Hepatocyte (in vitro differentiated cells): Measurements from ENCODE around the gene KIAA0930. TPM values are rescaled to one million over a fixed set of nuclear protein-coding genes. Genes with fewer than 3 reads are reported as not detected.

Experiments
- DNase-seq: peaks from one replicate; pipeline ENCODE4 v3.0.0-alpha.2; 2016; ENCODE audit warnings: low spot score
- H2AFZ ChIP-seq: fragments of 200-600 bp; sonication (generic); 2 replicates; pipeline ENCODE4 v1.6.0; 2016; ENCODE audit warnings: antibody characterized with exemption, mild to moderate bottlenecking
- H3K27ac ChIP-seq: fragments of 200-600 bp; sonication (generic); 2 replicates; pipeline ENCODE4 v1.5.1; 2016; ENCODE audit warnings: mild to moderate bottlenecking
- H3K27me3 ChIP-seq: fragments of 200-600 bp; sonication (generic); 2 replicates; pipeline ENCODE4 v1.6.1; 2016
- H3K36me3 ChIP-seq: fragments of 200-600 bp; sonication (generic); replicated peaks from 2 replicates; pipeline ENCODE4 v1.5.1; 2016; ENCODE audit warnings: low read depth; ENCODE audit not compliant: insufficient read depth
- H3K4me1 ChIP-seq: fragments of 200-600 bp; sonication (generic); 2 replicates; pipeline ENCODE4 v1.5.1; 2016; ENCODE audit warnings: mild to moderate bottlenecking, moderate library complexity; ENCODE audit not compliant: insufficient read depth
- H3K4me2 ChIP-seq: fragments of 200-600 bp; sonication (generic); 2 replicates; pipeline ENCODE4 v1.6.0; 2016
- H3K4me3 ChIP-seq: fragments of 200-600 bp; sonication (generic); 2 replicates; pipeline ENCODE4 v1.5.1; 2016; ENCODE audit warnings: mild to moderate bottlenecking
- H3K79me2 ChIP-seq: fragments of 200-600 bp; sonication (generic); 2 replicates; pipeline ENCODE4 v1.6.0; 2017; ENCODE audit warnings: mild to moderate bottlenecking
- H3K9me2 ChIP-seq: fragments of 200-600 bp; sonication (generic); replicated peaks from 2 replicates; pipeline ENCODE4 v1.6.0; 2017; ENCODE audit warnings: mild to moderate bottlenecking; ENCODE audit not compliant: insufficient read depth
- H3K9me3 ChIP-seq: fragments of 200-600 bp; sonication (generic); 2 replicates; pipeline ENCODE4 v1.5.1; 2016; ENCODE audit warnings: low read depth, mild to moderate bottlenecking
- H4K20me1 ChIP-seq: fragments of 200-600 bp; sonication (generic); 2 replicates; pipeline ENCODE4 v1.6.0; 2016; ENCODE audit warnings: mild to moderate bottlenecking; ENCODE audit not compliant: insufficient read depth, poor library complexity, severe bottlenecking
- EZH2 ChIP-seq: fragments of 200-600 bp; sonication (generic); IDR thresholded peaks from 2 replicates; pipeline ENCODE4 v1.6.1; 2016; ENCODE audit warnings: antibody characterized with exemption, mild to moderate bottlenecking, borderline replicate concordance
- EZH2phosphoT487 ChIP-seq: fragments of 200-600 bp; sonication (generic); IDR thresholded peaks from one replicate; pipeline ENCODE4 v1.6.1; 2018; ENCODE audit warnings: antibody characterized with exemption, mild to moderate bottlenecking, low read depth, moderate library complexity; ENCODE audit not compliant: unreplicated experiment, severe bottlenecking
- WGBS: methylation state at CpG from one replicate; pipeline ENCODE4 v1.1.6; 2016; ENCODE audit warnings: low lambda C conversion rate; ENCODE audit errors: missing lambda C conversion rate; 5-methylcytosine and 5-hydroxymethylcytosine counted together
- polyA plus RNA-seq: library from polyadenylated mRNA; unstranded; fragments of >200 nt; fragmentation: Nextera tagmentation; extraction: Ambion mirVana; gene quantifications from 2 replicates; pipeline ENCODE4 v1.2.1, GENCODE V29; 2016
- total RNA-seq: library from RNA; depleted of rRNA; stranded (reverse); fragments of >200 nt; gene quantifications from 2 replicates; pipeline ENCODE4 v1.2.3, GENCODE V29; 2014
- TF ChIP-seq, protein P1 (sequence below): fragments of 200-600 bp; sonication (generic); IDR thresholded peaks from 2 replicates; pipeline ENCODE4 v1.5.1; 2016; ENCODE audit warnings: antibody characterized with exemption, mild to moderate bottlenecking; ENCODE audit not compliant: poor library complexity

Gene KIAA0930
- total and polyA plus RNA-seq, 2 experiments from 2014 or later = 30.9 to 42.0 TPM

DNA sequence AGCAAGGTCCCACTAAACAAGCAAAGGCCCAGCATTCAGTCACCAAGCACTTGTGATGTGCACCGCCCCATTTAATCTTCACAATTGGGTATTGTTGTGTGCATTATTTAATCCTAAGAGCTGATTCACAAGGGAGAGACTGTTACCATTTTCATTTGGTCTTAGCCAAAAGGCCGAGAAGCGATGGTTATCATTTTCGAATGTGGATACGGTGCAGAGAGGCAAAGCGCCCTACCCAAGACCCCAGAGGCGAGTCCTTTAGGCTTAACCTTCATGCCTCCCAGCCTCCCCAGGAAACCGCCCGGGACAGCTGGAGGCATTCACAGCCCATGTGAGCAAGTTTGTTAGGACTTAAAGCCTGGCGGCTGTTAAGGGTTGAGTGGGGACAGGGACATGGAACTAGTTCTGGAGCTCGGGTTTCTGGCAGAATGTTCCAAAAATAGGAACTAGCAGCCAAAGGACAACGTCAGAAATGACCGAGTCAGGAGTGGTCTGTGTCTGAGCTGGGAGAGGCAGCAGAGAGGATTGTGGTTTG is 31.0 kb upstream of the KIAA0930 start:
- no peaks in the 10 kb centered on the region for H4K20me1 ChIP-seq
- H3K9me3 ChIP-seq = no peaks in the 10 kb centered on the region
- no peak overlapping the region for H3K4me2 ChIP-seq
- H3K27ac ChIP-seq = peak overlapping the region; percentile 94
- no peaks in the 10 kb centered on the region for H3K79me2 ChIP-seq
- DNase-seq = no peak
- no peak overlapping the region for H2AFZ ChIP-seq
- no peak overlapping the region for H3K4me3 ChIP-seq
- WGBS = 63% methylated on average over 13 of the region's 13 CpGs
- H3K9me2 ChIP-seq = no peaks in the 10 kb centered on the region
- TF ChIP-seq, protein P1, sequence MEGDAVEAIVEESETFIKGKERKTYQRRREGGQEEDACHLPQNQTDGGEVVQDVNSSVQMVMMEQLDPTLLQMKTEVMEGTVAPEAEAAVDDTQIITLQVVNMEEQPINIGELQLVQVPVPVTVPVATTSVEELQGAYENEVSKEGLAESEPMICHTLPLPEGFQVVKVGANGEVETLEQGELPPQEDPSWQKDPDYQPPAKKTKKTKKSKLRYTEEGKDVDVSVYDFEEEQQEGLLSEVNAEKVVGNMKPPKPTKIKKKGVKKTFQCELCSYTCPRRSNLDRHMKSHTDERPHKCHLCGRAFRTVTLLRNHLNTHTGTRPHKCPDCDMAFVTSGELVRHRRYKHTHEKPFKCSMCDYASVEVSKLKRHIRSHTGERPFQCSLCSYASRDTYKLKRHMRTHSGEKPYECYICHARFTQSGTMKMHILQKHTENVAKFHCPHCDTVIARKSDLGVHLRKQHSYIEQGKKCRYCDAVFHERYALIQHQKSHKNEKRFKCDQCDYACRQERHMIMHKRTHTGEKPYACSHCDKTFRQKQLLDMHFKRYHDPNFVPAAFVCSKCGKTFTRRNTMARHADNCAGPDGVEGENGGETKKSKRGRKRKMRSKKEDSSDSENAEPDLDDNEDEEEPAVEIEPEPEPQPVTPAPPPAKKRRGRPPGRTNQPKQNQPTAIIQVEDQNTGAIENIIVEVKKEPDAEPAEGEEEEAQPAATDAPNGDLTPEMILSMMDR = no peak
- no peak for TF ChIP-seq EZH2
- TF ChIP-seq EZH2phosphoT487 = no peak
- no peaks in the 10 kb centered on the region for H3K36me3 ChIP-seq
- peaks cover 39% of the 10 kb centered on the region for H3K4me1 ChIP-seq
- H3K27me3 ChIP-seq = no peaks in the 10 kb centered on the region

DNA sequence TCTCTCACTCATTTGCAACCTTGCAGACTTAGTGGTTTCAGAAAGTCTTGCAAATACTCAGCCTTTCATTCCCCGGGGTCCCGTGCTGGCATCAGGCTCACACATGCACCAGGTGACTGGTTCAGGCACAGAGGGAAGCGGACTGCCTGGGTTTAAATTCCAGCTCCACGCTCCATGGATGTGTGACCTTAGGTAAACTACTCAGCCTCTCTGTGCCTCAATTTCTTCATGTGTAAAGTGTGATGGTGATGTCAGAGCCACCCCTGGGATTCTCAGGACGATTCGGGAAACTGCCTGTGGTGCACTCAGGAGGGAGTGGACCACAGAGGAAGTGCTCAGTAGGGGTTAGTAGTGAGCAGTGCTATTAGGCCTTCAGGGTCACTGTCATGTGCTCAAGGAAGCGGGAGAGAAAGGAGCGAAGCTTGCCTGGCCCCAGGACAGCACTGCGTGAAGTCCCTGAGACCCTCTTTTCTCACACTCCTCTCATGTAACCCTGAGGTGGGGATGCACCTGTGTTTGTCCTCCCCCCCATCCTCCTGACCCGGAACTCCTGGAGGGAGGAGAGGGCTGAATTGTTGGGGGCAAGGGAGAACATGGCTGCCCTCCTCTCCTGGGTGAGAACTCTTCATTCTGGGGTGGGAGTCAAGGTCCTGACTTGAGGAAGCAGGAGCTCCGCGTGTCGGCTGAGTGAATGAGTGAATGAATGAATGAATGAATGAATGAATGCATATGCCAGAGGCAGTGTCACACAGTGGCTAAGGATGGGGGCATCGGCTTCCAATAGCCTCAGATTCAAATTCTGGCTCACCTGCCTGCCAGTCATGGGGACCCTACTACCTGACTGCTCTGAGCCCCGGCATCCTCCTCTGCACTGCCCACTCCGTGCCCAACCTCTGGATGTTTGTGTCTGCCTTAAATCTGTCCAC is 29.7 kb upstream of the KIAA0930 start:
- DNase-seq = no peak
- Histone ChIP-seq H3K36me3 (no peaks in the 10 kb centered on the region), H2AFZ (no peak overlapping the region), H3K27ac (no peak overlapping the region), H3K4me2 (peak overlapping the region; percentile 100), H4K20me1 (no peaks in the 10 kb centered on the region), H3K4me1 (peaks cover 39% of the 10 kb centered on the region), H3K9me3 (no peaks in the 10 kb centered on the region), H3K79me2 (no peaks in the 10 kb centered on the region), H3K4me3 (no peak overlapping the region), H3K9me2 (no peaks in the 10 kb centered on the region), H3K27me3 (no peaks in the 10 kb centered on the region)
- 76% methylated on average over 16 of the region's 16 CpGs for WGBS
- TF ChIP-seq, protein P1 = no peak
- TF ChIP-seq EZH2 = no peak
- TF ChIP-seq EZH2phosphoT487 = no peak

DNA sequence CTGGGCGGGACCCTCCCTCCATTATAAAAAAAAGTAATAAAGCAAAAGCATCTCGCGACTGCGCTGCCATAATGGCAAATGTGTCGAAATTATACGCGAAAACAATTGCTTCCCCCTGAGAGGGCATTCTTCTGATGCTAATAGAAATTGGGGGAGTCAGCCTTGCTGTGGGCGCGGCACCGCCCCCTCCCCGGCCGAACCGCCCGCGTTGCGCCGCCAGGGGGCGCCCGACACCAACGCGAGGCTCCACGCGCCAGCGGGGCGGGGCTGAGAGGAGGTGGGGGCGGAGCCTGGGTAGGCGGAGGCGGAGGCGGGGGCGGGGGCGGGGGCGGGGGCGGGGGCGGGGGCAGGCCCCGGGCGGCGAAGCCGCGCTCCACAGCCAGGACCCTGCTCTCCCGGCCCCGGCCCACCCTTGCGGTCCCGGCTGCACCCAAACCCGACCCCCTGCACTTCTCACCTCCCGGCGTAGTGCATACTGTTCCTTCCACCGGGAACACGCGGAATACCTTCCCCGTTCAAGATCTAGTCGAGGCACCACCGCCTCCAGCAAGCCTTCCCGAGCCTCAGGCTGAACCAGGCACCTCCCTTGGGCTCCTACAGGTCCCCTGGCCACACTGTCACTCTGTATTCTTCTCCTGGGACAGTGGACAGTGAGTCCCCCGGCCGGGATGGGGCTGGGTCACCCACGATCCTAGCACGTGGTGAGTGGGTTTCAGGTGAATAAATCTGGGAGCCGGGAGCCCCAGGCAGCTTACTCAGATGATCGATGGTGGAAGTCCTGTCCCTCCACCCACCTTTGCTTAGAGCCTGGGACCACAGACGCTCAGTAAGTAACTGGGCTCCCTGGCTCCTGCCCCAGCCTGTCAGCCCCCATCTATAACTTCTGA is 28.5 kb upstream of the KIAA0930 start:
- H2AFZ ChIP-seq = peak overlapping the region; percentile 98
- WGBS = 3% methylated on average over 39 of the region's 60 CpGs
- peaks cover 36% of the 10 kb centered on the region for H3K4me1 ChIP-seq
- H3K4me3 ChIP-seq = peak overlapping the region; percentile 93
- no peaks in the 10 kb centered on the region for H3K36me3 ChIP-seq
- no peaks in the 10 kb centered on the region for H3K9me3 ChIP-seq
- H3K9me2 ChIP-seq = no peaks in the 10 kb centered on the region
- peak overlapping the region; percentile 100 for H3K4me2 ChIP-seq
- TF ChIP-seq, protein P1 = peak; percentile 93
- TF ChIP-seq EZH2 (no peak), EZH2phosphoT487 (no peak)
- H3K79me2 ChIP-seq = no peaks in the 10 kb centered on the region
- no peaks in the 10 kb centered on the region for H4K20me1 ChIP-seq
- DNase-seq = peak; percentile 95
- H3K27ac ChIP-seq = peak overlapping the region; percentile 87
- no peaks in the 10 kb centered on the region for H3K27me3 ChIP-seq
